Glutamatergic neuron (in vitro differentiated cells): ENCODE results near the gene FRAS1. TPM values are rescaled to one million over a fixed set of nuclear protein-coding genes. Genes with fewer than 3 reads are reported as not detected.

Experiments
- DNase-seq: peaks from one replicate; pipeline ENCODE4 v3.0.0; 2022
- H3K27ac Mint-ChIP-seq: one replicate; pipeline ENCODE4 v1.8.0; 2020; ENCODE audit warnings: mild to moderate bottlenecking, mixed read lengths, inconsistent platforms; ENCODE audit not compliant: unreplicated experiment
- H3K27me3 Mint-ChIP-seq: one replicate; pipeline ENCODE4 v1.8.0; 2020; ENCODE audit warnings: mild to moderate bottlenecking, moderate library complexity, mixed read lengths, inconsistent platforms; ENCODE audit not compliant: unreplicated experiment
- H3K36me3 Mint-ChIP-seq: one replicate; pipeline ENCODE4 v1.8.0; 2020; ENCODE audit warnings: mild to moderate bottlenecking, mixed read lengths, inconsistent platforms; ENCODE audit not compliant: unreplicated experiment
- H3K4me1 Mint-ChIP-seq: one replicate; pipeline ENCODE4 v1.8.0; 2020; ENCODE audit warnings: mild to moderate bottlenecking, low read depth, mixed read lengths, inconsistent platforms; ENCODE audit not compliant: unreplicated experiment
- H3K4me3 Mint-ChIP-seq: one replicate; pipeline ENCODE4 v1.8.0; 2020; ENCODE audit warnings: mild to moderate bottlenecking, mixed read lengths, inconsistent platforms; ENCODE audit not compliant: unreplicated experiment
- H3K9me3 Mint-ChIP-seq: one replicate; pipeline ENCODE4 v1.8.0; 2020; ENCODE audit warnings: mild to moderate bottlenecking, moderate library complexity, mixed read lengths, inconsistent platforms; ENCODE audit not compliant: unreplicated experiment
- CTCF ChIP-seq: fragments of 200-600 bp; sonication (generic); IDR thresholded peaks from one replicate; pipeline ENCODE4 v1.5.0; 2021; ENCODE audit not compliant: partially characterized antibody, unreplicated experiment
- total RNA-seq: library from RNA; stranded (reverse); fragmentation: NEBNext Ultra II Directional; extraction: Animal tissue kit (Norgen Biotek cat#: 25700); gene quantifications from one replicate; pipeline ENCODE4 v1.2.1, GENCODE V29; 2021; ENCODE audit not compliant: unreplicated experiment

The FRAS1 gene
- total RNA-seq, 1 donor from 2014 or later, result 18.7 TPM

- no peak for DNase-seq
- no peaks in the 10 kb centered on the region for H3K9me3 Mint-ChIP-seq
- no peaks in the 10 kb centered on the region for H3K27me3 Mint-ChIP-seq
- no peak for TF ChIP-seq CTCF
- H3K4me1 Mint-ChIP-seq, result peaks cover 12% of the 10 kb centered on the region
- no peak overlapping the region for H3K4me3 Mint-ChIP-seq
- no peak overlapping the region for H3K27ac Mint-ChIP-seq
- no peaks in the 10 kb centered on the region for H3K36me3 Mint-ChIP-seq
These were observed 275.9 kb downstream of the FRAS1 start for GRCh38 chr4:78332976-78333375.

GRCh38 chr4:78336093-78336943, 279.2 kb downstream of the FRAS1 start:
- Mint-ChIP-seq H3K36me3 (no peaks in the 10 kb centered on the region), H3K4me3 (no peak overlapping the region), H3K9me3 (no peaks in the 10 kb centered on the region), H3K27ac (no peak overlapping the region), H3K27me3 (no peaks in the 10 kb centered on the region), H3K4me1 (peaks cover 12% of the 10 kb centered on the region)
- no peak for TF ChIP-seq CTCF
- no peak for DNase-seq

- TF ChIP-seq CTCF, result no peak
- Mint-ChIP-seq H3K9me3 (no peaks in the 10 kb centered on the region), H3K27ac (no peak overlapping the region), H3K36me3 (no peaks in the 10 kb centered on the region), H3K4me3 (no peak overlapping the region), H3K4me1 (peaks cover 8% of the 10 kb centered on the region), H3K27me3 (no peaks in the 10 kb centered on the region)
- no peak for DNase-seq
These were observed 280.3 kb downstream of the FRAS1 start for GRCh38 chr4:78337244-78338020.

- no peak for DNase-seq
- Mint-ChIP-seq H3K36me3 (no peaks in the 10 kb centered on the region), H3K4me1 (no peaks in the 10 kb centered on the region), H3K9me3 (no peaks in the 10 kb centered on the region), H3K4me3 (no peak overlapping the region), H3K27me3 (no peaks in the 10 kb centered on the region), H3K27ac (no peak overlapping the region)
- TF ChIP-seq CTCF, result no peak
These were observed 285.0 kb downstream of the FRAS1 start for GRCh38 chr4:78342125-78342524.

GRCh38 chr4:78343682-78344081, 286.6 kb downstream of the FRAS1 start:
- no peak for TF ChIP-seq CTCF
- Mint-ChIP-seq H3K9me3 (no peaks in the 10 kb centered on the region), H3K27me3 (no peaks in the 10 kb centered on the region), H3K36me3 (no peaks in the 10 kb centered on the region), H3K4me1 (no peaks in the 10 kb centered on the region), H3K27ac (no peak overlapping the region), H3K4me3 (no peak overlapping the region)
- DNase-seq, result no peak
